H1 (cell line): ENCODE results near the gene SVOPL.

ENCODE experiments used
- ASH2L ChIP-seq: fragments of 200-600, 300-600 bp; sonication (generic); IDR thresholded peaks from one replicate; pipeline ENCODE4 v1.7.1; 2017; ENCODE audit warnings: low read length
- CBX8 ChIP-seq: fragments of 300-800, 300-1000 bp; sonication (generic); IDR thresholded peaks from 2 replicates; pipeline ENCODE4 v1.7.1; 2016; ENCODE audit warnings: low read depth, low read length, borderline replicate concordance
- CEBPB ChIP-seq: IDR thresholded peaks from 2 replicates; pipeline ENCODE4 v1.6.1; 2012; ENCODE audit warnings: low read depth, low read length
- EP300 ChIP-seq, 2 experiments: IDR thresholded peaks; 1 replicate in 1 of 2; 2 replicates in 1 of 2; pipeline ENCODE4 v1.6.1; 2011 to 2012; ENCODE audit warnings: low read depth in 2 of 2, low read length in 2 of 2, mild to moderate bottlenecking in 2 of 2, borderline replicate concordance in 1 of 2, inconsistent platforms in 1 of 2, moderate library complexity in 1 of 2
- HDAC6 ChIP-seq: IDR thresholded peaks from one replicate; pipeline ENCODE4 v1.7.1; 2012; ENCODE audit warnings: low read depth, mild to moderate bottlenecking, inconsistent platforms, low read length, moderate library complexity
- NANOG ChIP-seq: IDR thresholded peaks from 2 replicates; pipeline ENCODE4 v1.6.1; 2011; ENCODE audit warnings: low read length, low read depth, mild to moderate bottlenecking, inconsistent platforms; ENCODE audit not compliant: insufficient read depth, poor library complexity, severe bottlenecking

GRCh38 chr7:138549082-138549481, 152.1 kb downstream of the SVOPL start:
- no peak for TF ChIP-seq CEBPB
- TF ChIP-seq ASH2L: no peak
- no peak for TF ChIP-seq NANOG
- no peak for TF ChIP-seq EP300 (IDR thresholded peaks at IDR 0.05; ENCODE audit: borderline replicate concordance in 1 of 2, low read depth in 2 of 2, low read length in 2 of 2)
- no peak for TF ChIP-seq CBX8
- TF ChIP-seq HDAC6: no peak
